HepG2 (cell line): Measurements from ENCODE around the gene SNUPN. TPM values are rescaled to one million over a fixed set of nuclear protein-coding genes. Genes with fewer than 3 reads are reported as not detected.
A peak's percentile ranks its signal among the peaks of the same experiment; 100 is the strongest.

Experiments
- ATAC-seq: fragments of 200-7000 bp; cut with Tn5 transposase; 3 replicates; pipeline ENCODE4 v1.9.1; 2020; ENCODE audit warnings: mild to moderate bottlenecking, moderate library complexity
- BruUV-seq: library from RNA; stranded (reverse); fragments of 400-500 nt; replicated peaks from 2 replicates; lab custom pipeline; 2021; lab: Mats Ljungman, UMichigan
- CTCF ChIA-PET: fragments of 300-600 bp; formaldehyde crosslinking; extraction: SDS; loops from one replicate; lab custom pipeline; 2021; ENCODE audit warnings: low total read pairs, inconsistent platforms, low intra/inter-chr PET ratio; lab: Yijun Ruan, JAX
- POLR2A ChIA-PET: fragments of 350-600 bp; sonication (Branson Sonifier 250); formaldehyde crosslinking; loops from one replicate; lab custom pipeline; 2020; ENCODE audit warnings: antibody characterized with exemption, inconsistent platforms; lab: Yijun Ruan, JAX
- DNase-seq: peaks from one replicate; pipeline ENCODE4 v3.0.0-alpha.2; 2015; ENCODE audit warnings: low spot score
- FAIRE-seq: peaks from 3 replicates; lab custom pipeline; 2011; peaks lifted over from hg19 to GRCh38; lab: Jason Lieb, UNC
- H2AFZ ChIP-seq: one replicate; pipeline ENCODE4 v1.6.1; 2011; ENCODE audit warnings: low read length, inconsistent platforms
- H3K27ac ChIP-seq: fragments of 300-600 bp; 3 replicates; pipeline ENCODE4 v1.8.0; 2011; ENCODE audit warnings: mixed run types, mild to moderate bottlenecking, mixed read lengths, low read length, inconsistent platforms; ENCODE audit not compliant: insufficient read depth; ENCODE audit errors: extremely low read length
- H3K27me3 ChIP-seq, 2 experiments: fragments of 200-600 bp in 1 of 2; 2 replicates in 1 of 2; 3 replicates in 1 of 2; pipeline versions ENCODE4 v1.6.0 to v1.8.0; 2011; ENCODE audit warnings: low read length in 2 of 2, mild to moderate bottlenecking in 2 of 2, moderate library complexity in 2 of 2, inconsistent platforms in 1 of 2; ENCODE audit not compliant: insufficient read depth in 2 of 2, control insufficient read depth in 1 of 2
- H3K36me3 ChIP-seq, 2 experiments: fragments of 200-600 bp in 1 of 2; replicated peaks in 1 of 2; 2 replicates in 1 of 2; 3 replicates in 1 of 2; pipeline versions ENCODE4 v1.5.1 to v1.8.0; 2011; ENCODE audit warnings: low read length in 2 of 2, inconsistent platforms in 1 of 2; ENCODE audit not compliant: insufficient read depth in 2 of 2, control insufficient read depth in 1 of 2
- H3K4me1 ChIP-seq: 2 replicates; pipeline ENCODE4 v1.5.1; 2012; ENCODE audit warnings: low read length, inconsistent platforms; ENCODE audit not compliant: insufficient read depth
- H3K4me2 ChIP-seq: 2 replicates; pipeline ENCODE4 v1.6.0; 2011; ENCODE audit warnings: low read depth, low read length, inconsistent platforms
- H3K4me3 ChIP-seq, 3 experiments: fragments of 200-600 bp in 1 of 3; sonication (generic), shearing (Covaris generic) in 1 of 3; replicated peaks in 1 of 3; 2 replicates each; pipeline ENCODE4 v1.5.1; 2011 to 2016; ENCODE audit warnings: low read length in 3 of 3, inconsistent platforms in 2 of 3, low read depth in 2 of 3, mild to moderate bottlenecking in 2 of 3, control low read depth in 1 of 3, mixed read lengths in 1 of 3; ENCODE audit not compliant: insufficient read depth in 1 of 3
- H3K79me2 ChIP-seq: one replicate; pipeline ENCODE4 v1.6.1; 2011; ENCODE audit warnings: low read length, inconsistent platforms; ENCODE audit not compliant: insufficient read depth
- H3K9ac ChIP-seq: 2 replicates; pipeline ENCODE4 v1.6.0; 2011; ENCODE audit warnings: mild to moderate bottlenecking, low read depth, low read length, inconsistent platforms; ENCODE audit not compliant: insufficient read depth
- H3K9me3 ChIP-seq: 2 replicates; pipeline ENCODE4 v1.5.1; 2012; ENCODE audit warnings: mild to moderate bottlenecking, low read length
- H4K20me1 ChIP-seq: 2 replicates; pipeline ENCODE4 v1.6.0; 2011; ENCODE audit warnings: inconsistent platforms, mild to moderate bottlenecking, low read length, moderate library complexity; ENCODE audit not compliant: insufficient read depth
- ATF7-NPFF ChIP-seq: sonication (generic); formaldehyde crosslinking; IDR thresholded peaks from 2 replicates; pipeline ENCODE4 v1.8.1; 2023; ENCODE audit warnings: mild to moderate bottlenecking, low read depth, missing genetic modification reagents, moderate library complexity
- FOXO4 ChIP-seq: sonication (generic); formaldehyde crosslinking; conservative IDR thresholded peaks from 2 replicates; pipeline ENCODE4 v1.8.1; 2023; ENCODE audit warnings: missing genetic modification reagents
- HMGXB4 ChIP-seq, 2 experiments: sonication (generic) in 1 of 2; formaldehyde crosslinking in 1 of 2; IDR thresholded peaks; 2 replicates each; pipeline versions ENCODE4 v1.4.0 to v1.6.1; 2018 to 2020; ENCODE audit warnings: missing genetic modification reagents in 2 of 2, borderline replicate concordance in 1 of 2, low read depth in 1 of 2, mild to moderate bottlenecking in 1 of 2, missing biosample characterization in 1 of 2
- KDM1A ChIP-seq: IDR thresholded peaks from 2 replicates; pipeline ENCODE4 v1.6.1; 2016; ENCODE audit warnings: missing compliant biosample characterization
- KLF11 ChIP-seq: IDR thresholded peaks from 2 replicates; pipeline ENCODE4 v1.6.1; 2016; ENCODE audit warnings: missing compliant biosample characterization
- PAWR ChIP-seq: sonication (generic); formaldehyde crosslinking; IDR thresholded peaks from 2 replicates; pipeline ENCODE4 v1.4.0; 2020; ENCODE audit warnings: missing genetic modification reagents, mild to moderate bottlenecking, borderline replicate concordance
- RAD21 ChIP-seq: fragments of 450-650 bp; formaldehyde crosslinking; IDR thresholded peaks from 2 replicates; pipeline ENCODE4 v1.5.0; 2020; ENCODE audit warnings: mild to moderate bottlenecking
- SMC3 ChIP-seq: IDR thresholded peaks from 2 replicates; pipeline ENCODE4 v1.6.1; 2011; ENCODE audit warnings: low read length, improper control_type of control experiment
- ZFP1 ChIP-seq: IDR thresholded peaks from 2 replicates; pipeline ENCODE4 v1.6.1; 2016
- ZGPAT ChIP-seq: IDR thresholded peaks from 2 replicates; pipeline ENCODE4 v1.6.1; 2016; ENCODE audit warnings: mild to moderate bottlenecking
- ZNF12 ChIP-seq: sonication (generic); formaldehyde crosslinking; IDR thresholded peaks from 2 replicates; pipeline ENCODE4 v1.5.0; 2020; ENCODE audit warnings: missing genetic modification reagents
- ZNF180 ChIP-seq: sonication (generic); formaldehyde crosslinking; IDR thresholded peaks from 2 replicates; pipeline ENCODE4 v1.4.0; 2020; ENCODE audit warnings: low read depth, missing genetic modification reagents, borderline replicate concordance
- ZNF205 ChIP-seq: IDR thresholded peaks from 2 replicates; pipeline ENCODE4 v1.6.1; 2018; ENCODE audit warnings: missing biosample characterization, missing genetic modification reagents
- ZNF331 ChIP-seq: sonication (generic); formaldehyde crosslinking; IDR thresholded peaks from 2 replicates; pipeline ENCODE4 v1.4.0; 2020; ENCODE audit warnings: missing genetic modification reagents
- ZNF567 ChIP-seq: sonication (generic); formaldehyde crosslinking; IDR thresholded peaks from 2 replicates; pipeline ENCODE4 v1.8.1; 2023; ENCODE audit warnings: mild to moderate bottlenecking, missing genetic modification reagents, borderline replicate concordance
- ZNF766 ChIP-seq: sonication (generic); formaldehyde crosslinking; IDR thresholded peaks from 2 replicates; pipeline ENCODE4 v1.5.0; 2020; ENCODE audit warnings: missing genetic modification reagents, borderline replicate concordance
- ZNF83 ChIP-seq: sonication (generic); formaldehyde crosslinking; IDR thresholded peaks from 2 replicates; pipeline ENCODE4 v1.4.0; 2020; ENCODE audit warnings: missing genetic modification reagents, mild to moderate bottlenecking, borderline replicate concordance
- ZNF879 ChIP-seq: sonication (generic); formaldehyde crosslinking; IDR thresholded peaks from 2 replicates; pipeline ENCODE4 v1.8.1; 2023; ENCODE audit warnings: missing genetic modification reagents
- ZSCAN29 ChIP-seq: sonication (generic); formaldehyde crosslinking; conservative IDR thresholded peaks from 2 replicates; pipeline ENCODE4 v1.4.0; 2020; ENCODE audit warnings: mild to moderate bottlenecking, missing genetic modification reagents
- WGBS: methylation state at CpG from one replicate; pipeline ENCODE4 v1.1.6; 2017; ENCODE audit warnings: low lambda C conversion rate; 5-methylcytosine and 5-hydroxymethylcytosine counted together
- in situ Hi-C: cut with HindIII; loops from 2 replicates; pipeline ENCODE4 v1.10.0; 2017; ENCODE audit warnings: low pct_unique_long_range_greater_than_20kb; ENCODE audit not compliant: extremely low pct_ligation_motif_present
- intact Hi-C: fragments of 100-400 bp; cut with micrococcal nuclease; formaldehyde crosslinking; loops from one replicate; pipeline ENCODE4 v1.10.0; 2022; ENCODE audit not compliant: unreplicated experiment
- polyA plus RNA-seq, 8 experiments: library from polyadenylated mRNA; depleted of rRNA in 3 of 8; stranded (reverse) in 7 of 8; unstranded in 1 of 8; fragments of >200 nt; fragmentation: Illumina TruSeq in 4 of 8; extraction: Trizol in 4 of 8; gene quantifications; 2 replicates each; pipeline versions ENCODE4 v1.2.1 to v1.2.3, GENCODE V29; 2011 to 2016; ENCODE audit warnings: low read depth in 4 of 8, missing spikeins in 1 of 8, mixed read lengths in 1 of 8; ENCODE audit not compliant: insufficient read depth in 1 of 8
- total RNA-seq, 5 experiments: library from RNA; depleted of rRNA; stranded (reverse); fragments of >200 nt; fragmentation: Illumina TruSeq; extraction: Trizol; gene quantifications; 2 replicates each; pipeline ENCODE4 v1.2.3, GENCODE V29; 2016; ENCODE audit warnings: low read depth in 1 of 5

SNUPN gene
- total and polyA plus RNA-seq, 2 of the 13 experiments (the other 11 are each of a cell fraction or from before 2014, with no cell fraction given) = 9.0 to 16.4 TPM

- Histone ChIP-seq H3K36me3 (0 out of 5 replicates have a peak, but pooled peaks cover 0 to 3% of the 10 kb centered on the region in 2 experiments), H2AFZ (no peak overlapping the region), H3K9me3 (no peaks in the 10 kb centered on the region), H3K79me2 (peaks cover 29% of the 10 kb centered on the region), H3K4me2 (peak overlapping the region; percentile 79), H3K27me3 (peaks cover 0 to 2% of the 10 kb centered on the region in 2 experiments; a peak in 1 of 5 replicates), H4K20me1 (no peaks in the 10 kb centered on the region; the same call in 1 of the 2 replicates), H3K4me3 (peak overlapping the region; percentile 70 to 87 (median 77)), H3K4me1 (peaks cover 32% of the 10 kb centered on the region), H3K27ac (peak overlapping the region; percentile 94), H3K9ac (peak overlapping the region; percentile 93)
- FAIRE-seq (peak; percentile 36), ATAC-seq (peak; percentile 65), DNase-seq (peak; percentile 61)
- intact Hi-C loops (loop anchor here (2.0 kb wide), 1 partner anchor 14 kb away; no protein-coding TSS in a partner anchor), in situ Hi-C loops (loop anchor here (10.0 kb wide), 1 partner anchor 276 kb away; the partner anchor contains the start of gene MAN2C1)
- CTCF ChIA-PET = interaction anchor here (1.5 kb wide), 1 partner anchor 43 kb away, joined by 6 read pairs; no protein-coding TSS in a partner anchor
- under 1% methylated on average over 15 of the region's 17 CpGs for WGBS
- TSS peak; percentile 88 for BruUV-seq
- POLR2A ChIA-PET = interaction anchor here (0.5 to 6.9 kb wide), 26 partner anchors 7 to 312 kb away, joined by 3 to 47 read pairs (median 6); partner anchors contain the start of genes COMMD4, MAN2C1, PTPN9 and SIN3A
- TF ChIP-seq ZNF12 (CRISPR knock-in tag) (peak; percentile 88), KLF11 (CRISPR knock-in tag) (0 out of 2 replicates have a peak, but pooled peaks have one; percentile 27), HMGXB4 (CRISPR knock-in tag; IDR thresholded peaks at IDR 0.05; ENCODE audit: borderline replicate concordance in 1 of 2, low read depth in 1 of 2) (peak in 1 of 2 experiments; percentile 43; a peak in 2 of 4 replicates), ZNF766 (CRISPR knock-in tag) (no peak), RAD21 (CRISPR knock-in tag) (0 out of 2 replicates have a peak, but pooled peaks have one; percentile 5), SMC3 (0 out of 2 replicates have a peak, but pooled peaks have one; percentile 5), ZNF567 (CRISPR knock-in tag) (no peak), ATF7-NPFF (CRISPR knock-in tag) (no peak), ZNF331 (CRISPR knock-in tag) (0 out of 2 replicates have a peak, but pooled peaks have one; percentile 19), ZGPAT (CRISPR knock-in tag) (no peak), KDM1A (CRISPR knock-in tag) (0 out of 2 replicates have a peak, but pooled peaks have one; percentile 55), ZFP1 (CRISPR knock-in tag) (peak; percentile 7; the same call in 1 of the 2 replicates), ZNF180 (CRISPR knock-in tag) (no peak), PAWR (no peak), ZNF879 (CRISPR knock-in tag) (no peak), ZSCAN29 (CRISPR knock-in tag) (peak; percentile 38; the same call in 1 of the 2 replicates), ZNF83 (CRISPR knock-in tag) (no peak), FOXO4 (CRISPR knock-in tag) (0 out of 2 replicates have a peak, but pooled peaks have one; percentile 34), ZNF205 (CRISPR knock-in tag) (no peak)
These were observed 15.1 kb upstream of the SNUPN start for GRCh38 chr15:75640483-75641178.
